GM18511 (cell line): Measurements from ENCODE around the gene CYB5R3.
"Not testable (repeated sequence)": the region's sequence is repeated elsewhere in the genome, so short reads cannot be mapped to it uniquely, and the experiment has no call there.

Experiments used
- ATAC-seq: cut with Tn5 transposase; IDR thresholded peaks from one replicate; pipeline ENCODE4 v1.9.1; 2021; ENCODE audit warnings: mild to moderate bottlenecking, moderate library complexity; ENCODE audit not compliant: unreplicated experiment

CYB5R3 gene

DNA sequence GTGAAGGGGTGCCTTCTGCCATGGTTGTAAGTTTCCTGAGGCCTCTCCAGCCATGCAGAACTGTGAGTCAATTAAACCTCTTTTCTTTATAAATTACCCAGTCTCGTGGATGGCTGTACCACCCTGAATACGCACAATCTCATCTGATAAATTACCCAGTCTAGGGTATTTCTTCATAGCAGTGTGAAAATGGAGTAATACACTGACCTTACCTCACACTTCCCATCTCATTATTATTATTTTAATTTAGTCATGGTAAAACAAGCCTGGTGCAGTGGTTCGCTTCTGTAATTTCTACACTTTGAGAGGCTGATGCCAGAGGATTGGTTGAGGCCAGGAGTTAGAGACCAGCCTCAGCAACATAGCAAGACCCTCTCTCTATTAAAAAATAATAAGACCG is 30.5 kb upstream of the CYB5R3 start:
- ATAC-seq = no peak

DNA sequence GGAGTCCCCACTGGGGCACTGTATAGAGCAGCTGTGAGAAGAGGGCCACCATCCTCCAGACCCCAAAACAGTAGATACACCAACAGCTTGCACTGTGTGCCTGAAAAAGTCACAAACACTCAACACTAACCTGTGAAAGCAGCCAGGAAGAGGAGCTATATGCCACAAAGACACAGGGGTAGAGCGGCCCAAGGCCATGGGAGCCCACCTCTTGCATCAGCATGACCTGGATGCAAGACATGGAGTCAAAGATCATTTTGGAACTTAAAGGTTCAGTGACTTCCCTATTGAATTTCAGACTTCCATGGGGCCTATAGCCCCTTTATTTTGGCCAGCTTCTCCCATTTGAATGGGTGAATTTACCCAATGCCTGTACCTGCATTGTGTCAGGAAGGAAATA is 29.7 kb upstream of the CYB5R3 start:
- no peak for ATAC-seq

DNA sequence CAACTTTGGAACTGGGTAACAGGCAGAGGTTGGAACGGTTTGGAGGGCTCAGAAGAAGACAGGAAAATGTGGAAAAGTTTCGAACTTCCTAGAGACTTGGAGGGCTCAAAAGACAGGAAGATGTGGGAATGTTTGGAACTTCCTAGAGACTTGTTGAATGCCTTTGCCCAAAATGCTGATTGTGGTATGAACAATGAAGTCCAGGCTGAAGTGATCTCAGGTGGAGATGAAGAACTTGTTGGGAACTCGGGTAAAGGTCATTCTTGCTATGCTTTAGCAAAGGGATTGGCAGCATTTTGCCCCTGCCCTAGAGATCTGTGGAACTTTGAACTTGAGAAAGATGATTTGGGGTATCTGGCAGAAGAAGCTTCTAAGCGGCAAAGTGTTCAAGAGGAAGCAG is 28.7 kb upstream of the CYB5R3 start:
- ATAC-seq = not testable (repeated sequence)

DNA sequence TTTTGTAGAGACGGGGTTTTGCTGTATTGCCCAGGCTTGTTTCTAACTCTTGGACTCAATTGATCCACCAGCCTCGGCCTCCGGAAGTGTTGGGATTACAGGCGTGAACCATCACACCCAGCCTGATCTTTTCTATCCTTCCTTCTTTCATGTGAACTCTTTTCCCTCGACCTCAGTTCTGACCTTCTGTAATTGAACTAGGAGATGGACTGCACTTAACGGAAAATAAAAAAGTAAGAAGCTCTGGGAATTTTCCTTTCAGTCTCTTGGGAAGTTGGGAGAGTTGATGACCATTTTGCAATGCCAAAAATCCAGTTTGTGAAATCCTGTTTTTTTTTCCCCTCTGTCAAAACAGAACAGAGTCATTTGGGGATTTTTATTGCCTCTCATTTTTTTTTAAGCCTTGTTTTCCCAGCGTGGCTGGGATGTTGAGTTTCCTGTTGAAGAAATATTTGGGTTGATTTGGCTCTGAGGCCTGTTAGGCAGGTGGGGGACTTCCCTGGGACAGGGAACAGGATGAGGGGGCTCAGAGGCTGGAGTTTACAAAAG is 26.9 kb upstream of the CYB5R3 start:
- no peak for ATAC-seq

DNA sequence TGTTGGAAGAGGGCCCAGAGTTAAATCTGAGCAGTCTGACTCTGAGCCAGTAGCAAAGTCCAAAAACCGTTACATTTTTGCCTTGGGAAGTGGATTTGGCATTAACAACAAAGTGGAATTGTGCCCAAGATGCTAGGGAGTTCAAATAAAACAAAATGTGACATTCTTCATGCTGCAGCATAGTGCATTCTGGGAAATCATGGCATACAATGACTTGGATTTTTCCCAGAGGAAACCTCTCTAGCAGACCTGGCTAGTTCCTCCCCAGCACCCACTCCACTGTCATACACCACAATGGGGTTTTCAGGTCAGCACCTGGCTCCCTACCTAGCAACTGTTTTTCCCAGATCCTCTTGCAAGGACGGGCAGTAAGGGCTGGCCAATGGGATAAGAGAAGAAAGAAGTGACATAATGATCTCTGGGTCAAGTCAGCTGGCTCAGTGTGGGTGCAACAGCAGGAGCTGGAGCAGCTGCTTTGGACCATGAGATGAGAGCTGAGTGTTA is 24.8 kb upstream of the CYB5R3 start:
- ATAC-seq = no peak

DNA sequence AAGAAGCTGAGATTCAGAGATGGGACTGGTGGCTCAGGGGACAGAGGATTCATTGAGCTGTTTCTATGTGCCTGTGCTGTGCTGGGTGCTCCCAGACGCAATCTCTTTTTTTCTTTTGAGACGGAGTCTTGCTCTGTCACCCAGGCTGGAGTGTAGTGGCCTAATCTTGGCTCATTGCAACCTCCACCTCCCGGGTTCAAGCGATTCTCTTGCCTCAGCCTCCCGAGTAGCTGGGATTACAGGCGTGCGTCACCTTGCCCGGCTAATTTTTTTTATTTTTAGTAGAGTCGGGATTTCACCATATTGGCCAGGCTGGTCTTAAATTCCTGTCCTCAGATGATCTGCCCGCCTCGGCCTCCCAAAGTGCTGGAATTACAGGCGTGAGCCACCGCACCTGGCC is 23.9 kb upstream of the CYB5R3 start:
- not testable (repeated sequence) for ATAC-seq

DNA sequence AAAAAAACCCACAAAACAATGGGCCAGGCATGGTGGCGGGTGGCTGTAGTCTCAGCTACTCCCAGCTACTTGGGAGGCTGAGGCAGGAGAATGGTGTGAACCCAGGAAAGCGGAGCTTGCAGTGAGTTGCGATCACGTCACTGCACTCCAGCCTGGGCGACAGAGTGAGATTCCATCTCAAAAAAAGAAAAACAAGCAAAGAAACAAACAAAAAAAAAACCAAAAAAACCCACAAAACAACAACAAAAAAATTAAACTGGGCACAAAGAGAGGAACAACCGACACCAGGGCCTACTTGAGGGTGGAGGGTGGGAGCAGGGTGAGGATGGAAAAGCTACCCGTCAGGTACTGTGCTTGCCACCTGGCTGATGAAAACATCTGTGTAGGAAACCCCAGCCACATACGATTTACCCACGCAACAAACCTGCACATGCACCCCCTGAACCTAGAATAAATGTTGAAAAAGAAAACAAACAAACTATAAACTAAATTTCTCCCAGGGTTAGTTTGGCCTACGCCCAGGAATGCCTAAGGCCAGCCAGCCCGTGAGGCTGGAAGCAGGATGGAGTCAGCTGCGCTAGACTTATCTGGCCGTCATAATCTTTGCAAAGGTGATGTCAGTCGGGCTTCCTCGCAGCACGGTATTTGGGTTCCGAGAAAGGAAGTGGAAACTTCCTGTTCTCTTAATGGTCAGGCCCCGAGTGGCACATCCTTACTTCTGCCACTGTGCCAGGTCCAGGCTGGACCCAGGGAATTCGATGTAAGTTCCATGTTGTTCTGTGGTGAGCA is 21.9 kb upstream of the CYB5R3 start:
- ATAC-seq = no peak

DNA sequence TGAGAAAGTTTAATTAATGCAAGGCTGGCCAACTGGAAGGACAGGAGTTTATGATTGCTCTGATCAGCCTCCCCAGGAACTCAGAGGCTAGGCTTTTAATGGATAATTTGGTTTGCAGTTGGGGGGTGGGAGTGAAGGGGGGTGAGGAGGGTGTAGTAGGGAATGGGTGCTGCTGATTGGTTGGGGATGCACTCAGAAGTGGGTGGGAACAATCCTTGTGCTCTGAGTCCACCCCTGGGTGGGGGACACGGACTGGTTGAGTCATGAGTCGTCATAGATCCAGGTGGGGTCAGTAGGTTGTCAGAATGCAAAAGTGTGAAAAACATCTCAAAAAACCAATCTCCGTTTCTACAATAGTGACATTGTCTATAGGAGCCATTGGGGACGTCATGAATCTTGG is 20.9 kb upstream of the CYB5R3 start:
- ATAC-seq = no peak

DNA sequence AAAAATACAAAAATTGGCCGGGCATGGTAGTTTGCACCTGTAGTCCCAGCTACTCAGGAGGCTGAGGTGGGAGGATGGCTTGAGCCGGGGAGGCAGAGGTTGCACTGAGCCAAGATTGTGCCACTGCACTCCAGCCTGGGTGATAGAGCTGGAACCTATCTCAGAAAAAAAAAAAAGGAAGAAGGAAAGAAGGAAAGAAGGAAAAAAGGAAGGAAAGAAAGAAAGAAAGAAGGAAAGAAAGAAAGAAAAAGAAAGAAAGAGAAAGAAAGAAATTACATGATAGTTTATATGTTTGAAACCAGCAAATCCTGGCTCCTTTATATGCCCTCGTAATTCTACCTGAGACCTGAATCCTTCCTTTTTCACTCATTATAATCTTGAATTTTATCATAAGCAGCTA is 17.2 kb upstream of the CYB5R3 start:
- not testable (repeated sequence) for ATAC-seq

DNA sequence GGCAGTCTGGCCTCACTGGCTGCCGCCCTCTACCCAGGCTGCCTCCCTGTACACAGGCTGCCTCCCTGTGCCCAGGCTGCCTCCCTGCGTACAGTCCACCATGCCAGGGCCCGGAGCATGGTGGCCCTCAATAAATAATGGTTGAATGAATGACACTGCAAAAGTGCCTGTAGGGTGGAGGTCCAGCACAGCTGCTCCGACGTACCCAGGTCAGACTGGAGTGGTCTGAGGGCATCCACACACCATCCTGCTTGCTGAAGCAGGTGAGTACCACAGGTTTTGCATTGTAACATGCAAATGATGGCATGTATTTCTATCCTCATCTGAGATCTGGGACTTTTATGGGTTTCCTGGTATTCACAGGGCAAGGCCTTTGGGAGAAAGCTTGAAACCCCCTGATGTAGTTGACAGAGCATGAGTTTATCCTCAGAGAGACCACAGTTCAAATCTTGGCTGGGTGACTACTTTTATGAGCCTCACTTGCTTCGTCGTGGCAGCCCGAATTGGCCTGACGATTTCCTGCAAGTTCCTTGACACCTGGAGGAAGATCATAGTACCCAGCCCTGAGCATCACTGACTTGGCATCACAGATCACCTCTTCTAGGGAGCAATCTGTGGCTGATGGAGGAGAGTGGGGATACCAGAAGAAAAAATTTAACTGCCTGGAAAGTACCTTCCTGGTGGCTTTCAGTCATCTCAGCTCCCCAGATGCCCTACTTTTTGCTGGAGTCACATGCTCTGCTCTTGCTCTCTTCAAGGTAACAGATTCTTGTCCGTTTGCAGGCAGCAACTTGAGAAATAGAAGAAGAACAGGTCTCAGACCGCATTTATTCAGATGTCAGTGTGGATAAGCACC is 16.0 kb upstream of the CYB5R3 start:
- ATAC-seq = peak; percentile 45

DNA sequence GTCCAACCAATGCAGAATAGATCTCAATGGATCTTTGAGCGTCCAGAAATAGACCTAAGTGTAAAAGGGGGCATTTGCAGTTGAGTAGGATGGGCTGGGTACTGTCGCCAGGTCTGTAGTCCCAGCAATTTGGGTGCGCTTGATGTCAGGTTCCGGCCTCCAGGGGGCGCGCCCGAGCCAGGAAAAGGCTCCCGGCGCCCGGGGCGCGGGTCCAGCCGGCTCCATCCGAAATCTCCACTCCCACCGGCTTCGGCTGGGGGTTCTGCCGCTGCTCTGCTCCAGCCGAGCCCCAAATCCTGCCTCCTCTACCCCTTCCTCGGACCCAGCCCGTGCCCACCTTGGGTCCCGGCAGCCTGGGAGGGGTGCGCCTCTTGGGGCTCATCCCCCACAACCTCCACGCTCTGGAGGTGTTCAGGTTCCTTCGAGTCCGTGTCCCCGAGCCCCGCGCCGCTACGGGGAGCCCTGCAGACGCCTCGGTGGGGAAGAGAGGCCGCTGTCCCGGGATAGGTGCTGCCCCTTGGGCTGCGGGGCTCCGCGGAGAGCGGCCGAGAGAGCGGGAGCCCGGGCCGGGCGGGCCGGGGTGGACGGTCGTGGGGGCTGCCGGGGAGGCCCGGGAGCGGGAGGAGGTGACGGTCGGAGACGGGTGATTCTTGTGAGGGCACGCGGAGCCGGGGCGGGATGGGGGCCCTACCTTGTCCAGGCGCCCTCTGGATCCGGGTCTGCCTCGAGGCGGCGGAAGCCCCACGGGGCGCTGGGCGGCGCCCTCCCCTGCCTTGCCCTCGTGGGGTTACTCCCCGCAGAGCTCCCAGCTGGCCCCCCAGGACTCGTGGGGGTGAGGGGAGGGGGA is 13.0 kb upstream of the CYB5R3 start:
- no peak for ATAC-seq

DNA sequence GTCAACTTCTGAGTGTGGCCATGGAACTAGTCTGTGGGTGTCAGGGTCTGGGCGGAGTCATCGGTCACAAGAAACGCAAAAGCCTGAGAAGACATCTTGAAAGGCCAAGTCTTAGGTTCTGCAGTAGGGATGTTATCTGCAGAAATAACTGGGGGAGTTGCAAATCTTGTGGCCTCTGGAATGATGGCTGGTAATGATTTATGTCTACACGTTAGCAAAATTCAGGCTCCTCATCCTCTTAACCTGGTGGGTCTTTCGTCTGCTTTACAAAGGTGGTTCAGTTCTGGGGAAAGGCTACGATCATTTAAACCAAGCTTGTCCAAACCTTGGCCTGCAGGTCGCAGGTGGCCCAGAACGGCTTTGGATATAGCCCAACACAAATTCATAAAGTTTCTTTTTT is 7.4 kb upstream of the CYB5R3 start:
- ATAC-seq = no peak

DNA sequence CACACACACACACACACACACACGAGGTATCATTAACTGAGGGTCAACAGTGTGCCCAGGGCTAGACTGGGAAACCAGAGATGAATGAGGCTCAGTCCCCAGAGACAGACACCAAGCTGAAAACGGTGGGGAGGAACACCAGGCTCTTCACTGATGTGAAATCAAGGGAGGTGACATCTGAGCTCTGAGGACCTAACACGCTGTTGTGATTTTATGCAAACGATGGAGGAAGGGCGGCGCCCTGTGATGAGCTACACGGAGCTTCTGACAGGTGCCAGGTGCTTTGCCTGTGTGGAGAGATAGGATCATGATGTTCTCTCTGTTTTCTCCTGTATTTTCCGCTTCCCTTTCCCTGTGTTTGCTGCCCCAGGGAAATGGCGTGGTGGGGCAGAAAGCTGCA is 6.5 kb upstream of the CYB5R3 start:
- no peak for ATAC-seq

DNA sequence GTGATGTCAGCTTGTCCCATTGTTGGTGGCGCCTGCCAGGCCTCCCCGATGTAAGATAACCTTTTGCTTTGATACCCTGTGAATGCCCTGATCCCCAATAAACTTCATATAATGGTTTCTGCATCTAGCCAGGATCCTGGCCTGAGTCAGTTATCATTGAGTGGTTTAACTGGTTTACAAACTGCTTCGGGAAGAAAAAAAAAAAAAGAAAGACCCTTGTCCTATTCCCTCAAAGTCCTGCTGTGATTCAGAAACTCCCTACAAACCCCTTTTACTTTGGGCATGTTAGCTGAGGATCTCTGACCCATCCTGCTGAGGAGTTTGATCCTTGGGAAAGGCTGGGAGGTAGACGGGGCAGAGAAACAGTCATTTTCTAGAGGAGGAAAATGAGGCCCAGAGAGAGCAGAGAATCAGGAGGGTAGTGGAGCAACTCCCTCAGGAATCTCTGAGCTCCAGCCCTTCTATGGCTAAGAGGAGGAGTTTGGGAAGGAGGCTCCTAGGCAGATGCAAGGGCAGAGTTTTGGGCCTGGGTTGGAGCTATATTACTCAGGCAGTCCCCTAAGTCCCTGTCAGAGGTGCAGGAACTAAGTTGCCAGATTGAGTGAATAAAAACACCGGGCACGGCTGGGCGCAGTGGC is 5.4 kb upstream of the CYB5R3 start:
- no peak for ATAC-seq

DNA sequence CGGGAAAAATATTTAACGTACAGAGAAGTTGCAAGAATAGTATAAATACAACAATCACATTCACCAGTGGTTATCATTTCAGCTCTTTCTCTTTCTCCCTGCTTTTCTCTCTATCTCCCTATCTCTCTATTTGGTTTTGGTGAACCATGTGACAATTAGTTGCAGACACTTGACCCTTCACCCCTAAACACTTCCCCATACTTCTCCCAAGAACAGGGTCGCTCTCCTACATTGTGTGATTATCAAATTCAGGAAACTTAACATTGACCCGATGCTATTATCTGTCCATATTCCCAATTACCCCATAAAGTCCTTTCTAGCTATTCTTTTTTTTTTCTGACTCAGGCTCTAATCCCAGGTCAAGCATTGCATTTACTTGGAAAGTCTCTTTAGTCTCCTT is 4.8 kb upstream of the CYB5R3 start:
- ATAC-seq = no peak

DNA sequence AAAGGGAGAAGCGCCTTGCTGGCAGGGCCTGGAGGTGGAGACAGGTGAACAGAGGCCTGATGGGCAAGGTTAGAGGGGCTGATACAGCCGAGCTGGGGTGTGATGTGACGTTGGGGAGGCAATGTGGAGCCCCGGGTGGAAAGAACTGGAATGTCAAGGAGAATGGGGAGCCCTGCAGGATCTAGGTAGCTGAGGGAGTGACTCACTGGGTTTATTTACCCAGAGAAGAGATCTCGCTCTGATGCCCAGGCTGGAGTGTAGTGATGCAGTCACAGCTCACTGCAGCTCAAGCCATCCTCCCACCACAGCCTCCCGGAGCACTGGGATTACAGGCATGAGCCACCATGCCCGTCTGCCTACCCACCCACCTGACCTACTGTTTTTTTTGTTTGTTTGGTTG is 1.9 kb upstream of the CYB5R3 start:
- no peak for ATAC-seq

DNA sequence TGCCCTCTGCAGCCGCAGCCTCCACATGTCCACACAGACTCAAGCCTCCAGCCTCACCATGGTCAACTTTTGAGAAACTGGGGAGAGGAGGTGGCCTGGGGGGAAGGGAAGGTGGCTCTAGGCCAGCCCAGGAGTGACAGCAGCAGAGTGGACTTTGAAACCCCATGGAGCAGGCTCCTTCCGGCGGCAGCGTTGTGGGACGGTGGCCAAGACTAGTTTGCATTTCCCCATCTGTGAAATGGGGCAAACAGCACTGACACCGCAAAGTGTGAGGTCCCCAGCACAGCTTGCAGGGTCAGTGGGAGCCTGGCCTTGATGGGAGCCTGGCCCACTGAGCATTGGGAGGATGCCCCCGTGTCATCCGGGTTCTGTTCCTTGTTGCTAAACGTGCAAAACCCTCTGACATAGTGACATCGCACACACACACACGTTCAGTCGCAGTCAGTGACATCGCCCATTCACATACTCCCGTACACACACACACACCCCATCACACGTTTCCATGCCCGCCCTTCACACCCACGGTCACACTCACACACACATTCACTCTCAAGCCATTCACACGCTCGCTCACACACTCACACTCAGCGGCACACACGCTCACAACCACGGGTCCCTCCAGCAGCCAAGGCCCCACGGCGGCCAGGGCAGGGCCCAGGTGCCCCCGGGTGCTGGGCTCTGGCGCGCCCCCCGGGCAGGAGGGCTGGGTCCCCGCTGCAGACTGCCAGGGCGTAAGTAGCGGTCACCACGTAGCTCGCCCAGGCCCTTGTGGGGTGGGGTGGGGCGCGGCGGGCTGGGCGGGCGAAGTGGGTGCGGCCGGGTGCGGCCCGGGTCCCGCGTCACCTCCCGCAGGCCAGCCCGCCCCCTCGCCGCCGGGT is 585 bp downstream of the CYB5R3 start:
- ATAC-seq = peak; percentile 47

DNA sequence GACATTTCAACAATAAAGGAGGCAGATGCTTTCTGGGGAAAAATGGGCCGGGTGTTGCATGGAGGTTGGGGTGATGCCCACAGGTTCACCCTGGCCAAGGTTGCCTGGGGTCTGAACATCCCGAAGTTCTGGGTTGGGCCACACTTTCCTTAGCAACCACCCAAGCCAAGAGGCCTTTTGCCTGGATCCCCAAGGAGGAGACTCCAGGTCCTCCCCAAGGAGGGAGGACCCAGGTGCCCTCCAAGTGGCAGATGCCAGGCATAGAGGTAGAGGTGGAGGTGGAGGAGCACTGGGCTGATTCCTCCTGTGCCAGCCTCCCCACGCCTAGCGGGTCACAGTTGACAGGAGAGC is 1.2 kb downstream of the CYB5R3 start:
- ATAC-seq = no peak
